ENCODE measurements around the gene DNAJB8.
A peak's percentile ranks its signal among the peaks of the same experiment; 100 is the strongest.

The DNAJB8 gene

DNA sequence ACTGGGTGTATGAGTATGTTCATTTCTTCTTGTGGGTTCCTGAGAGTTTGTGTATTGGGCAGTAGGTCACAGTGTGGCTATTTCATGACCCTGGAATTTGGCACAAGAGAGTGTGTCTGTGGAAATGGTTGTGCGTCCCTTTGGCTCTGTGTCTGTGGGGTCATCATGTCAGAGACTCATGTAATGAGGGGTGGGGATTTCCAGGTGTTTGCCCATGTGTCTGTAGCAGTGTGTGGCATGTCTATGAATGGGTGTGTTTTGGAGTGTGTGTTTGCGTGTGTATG is 27.6 kb upstream of the DNAJB8 start:
- DNase-seq (ENCODE audit: low spot score), result peak; percentile 41

DNA sequence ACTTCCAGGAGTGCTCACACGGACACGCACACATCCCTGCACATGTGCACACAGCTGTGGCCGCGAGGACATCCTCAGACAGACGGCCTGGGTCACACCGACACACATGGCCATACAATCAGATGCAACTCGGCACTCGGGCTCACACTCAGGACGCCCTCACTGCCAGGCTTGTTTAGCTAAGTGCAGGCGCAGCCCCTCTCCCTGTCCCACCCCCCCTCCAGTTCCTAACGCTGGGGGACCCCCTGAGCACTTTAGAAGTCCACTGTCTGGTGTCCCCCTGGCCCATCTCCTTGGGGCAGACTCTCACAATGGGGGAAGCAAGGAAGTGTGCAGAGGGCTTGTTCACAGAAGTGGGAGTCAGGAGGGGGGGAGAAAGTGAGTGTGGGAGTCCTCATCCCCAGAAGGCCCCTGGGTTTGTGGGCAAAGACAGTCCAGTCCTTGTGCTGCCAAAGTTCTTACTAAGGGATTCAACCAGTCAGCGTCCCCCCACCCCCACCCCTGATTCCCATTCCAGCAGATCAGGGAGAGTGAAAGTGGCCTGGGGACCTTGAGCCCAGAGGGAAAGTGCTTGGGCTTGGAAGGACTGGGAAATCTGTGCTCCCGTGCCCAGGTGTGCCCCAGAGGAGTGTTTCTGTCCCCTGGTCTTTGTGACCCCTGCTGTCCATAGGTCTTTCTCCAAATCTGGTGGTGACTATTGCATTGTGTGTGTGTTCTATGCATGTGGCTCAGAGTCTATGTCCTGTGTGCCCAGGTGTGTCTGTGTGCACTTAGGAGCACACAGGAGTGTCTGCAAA is 27.1 kb upstream of the DNAJB8 start:
- DNase-seq (ENCODE audit: low spot score), result peak; percentile 52

DNA sequence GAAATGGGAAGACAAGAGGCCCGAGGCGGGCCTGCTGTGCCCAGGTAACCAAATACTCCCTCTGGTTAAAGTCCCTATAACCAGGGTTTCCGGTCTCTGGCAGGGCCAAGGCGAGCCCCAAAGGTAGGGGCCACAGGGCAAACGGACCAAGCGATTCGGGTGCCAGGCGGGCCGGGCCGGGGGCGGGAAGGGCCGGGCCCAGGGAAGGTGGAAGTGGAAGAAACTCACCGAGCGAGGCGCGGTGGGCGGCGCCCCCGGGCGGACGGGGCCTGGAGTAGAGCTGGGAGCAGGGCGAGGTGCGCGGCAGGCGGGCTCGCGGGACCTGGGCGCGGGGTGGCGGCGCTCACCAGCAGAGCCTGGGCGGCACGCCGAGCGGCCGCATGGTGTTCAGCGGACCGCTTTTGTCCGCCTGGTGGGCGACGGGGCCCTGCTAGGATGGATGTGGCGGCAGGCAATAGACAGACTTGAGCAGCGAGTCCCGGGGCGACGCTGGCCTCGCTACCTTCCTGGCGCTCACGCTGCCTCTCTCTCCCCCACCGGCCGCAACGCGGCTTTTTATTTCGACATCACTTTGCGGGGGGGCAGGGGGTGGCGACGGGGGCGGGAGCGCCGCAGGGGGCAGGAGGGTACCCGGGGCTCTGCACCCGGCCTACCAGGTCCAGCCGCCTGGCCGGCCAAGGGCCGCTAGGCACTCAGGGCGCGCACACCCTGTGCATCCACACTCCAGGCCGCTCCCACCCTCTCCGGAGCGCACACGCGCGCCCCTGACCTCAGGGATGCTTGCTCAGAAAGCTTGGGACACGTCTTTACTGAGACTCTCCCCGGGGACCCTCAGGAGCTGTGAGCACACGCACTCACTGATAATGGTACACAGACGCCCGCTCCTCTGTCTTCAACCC is 26.2 kb upstream of the DNAJB8 start, which contains the start of gene GATA2:
Gene GATA2 (minus strand): TSS at position 531 of the 899 bp plus-strand sequence. CDS start 6,170 bp downstream, outside the sequence.
- peak; percentile 79 for DNase-seq (ENCODE audit: low spot score)

DNA sequence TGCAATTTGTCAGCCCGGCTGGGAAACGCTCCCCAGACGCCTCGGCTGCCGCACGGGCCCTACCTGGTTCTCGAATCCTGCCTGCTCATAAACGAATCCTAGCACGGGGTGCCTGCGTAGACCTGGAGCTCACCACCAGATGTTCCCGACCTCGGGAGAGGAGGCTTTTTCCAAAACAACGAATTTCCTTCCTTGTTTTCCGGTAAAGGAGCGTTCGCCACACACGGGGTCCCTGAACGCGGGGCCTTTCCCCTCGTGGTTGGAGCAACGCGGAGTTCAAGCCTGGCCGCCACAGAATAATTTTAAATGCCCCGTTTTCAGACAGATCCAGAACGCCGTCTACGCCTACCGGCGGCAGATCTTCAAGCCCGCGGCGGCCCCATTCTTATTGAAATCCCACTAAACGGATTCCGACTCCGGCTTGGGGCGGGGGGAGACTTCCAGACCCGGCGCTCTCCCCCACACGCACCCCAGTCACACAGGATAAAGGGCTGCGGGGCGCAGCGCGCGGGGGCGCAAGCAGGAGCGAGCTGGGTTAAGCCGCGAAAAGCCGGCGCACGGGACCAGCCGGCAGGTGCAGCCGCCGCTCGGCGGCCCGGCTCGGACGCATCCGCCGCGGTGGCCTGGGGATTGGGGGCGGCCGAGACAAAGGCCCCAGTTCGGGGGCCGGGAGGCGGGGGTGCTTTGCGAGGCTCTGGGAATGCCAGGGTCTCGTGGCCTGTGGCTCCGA is 25.4 kb upstream of the DNAJB8 start:
- peak; percentile 72 for DNase-seq (ENCODE audit: low spot score)

DNA sequence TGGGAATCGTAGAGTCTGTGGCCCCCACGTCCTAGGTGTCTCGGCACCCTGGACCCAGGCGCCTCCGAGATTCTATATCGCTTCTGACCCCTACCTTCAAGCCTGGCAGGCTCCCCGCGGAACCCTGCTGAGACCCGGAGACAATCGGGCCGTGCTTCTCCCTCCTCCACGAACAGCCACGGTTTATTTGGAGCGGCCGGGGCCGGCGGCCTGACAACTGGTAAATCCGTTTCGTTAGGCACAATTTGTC is 24.9 kb upstream of the DNAJB8 start:
- no peak for DNase-seq (ENCODE audit: low spot score)

DNA sequence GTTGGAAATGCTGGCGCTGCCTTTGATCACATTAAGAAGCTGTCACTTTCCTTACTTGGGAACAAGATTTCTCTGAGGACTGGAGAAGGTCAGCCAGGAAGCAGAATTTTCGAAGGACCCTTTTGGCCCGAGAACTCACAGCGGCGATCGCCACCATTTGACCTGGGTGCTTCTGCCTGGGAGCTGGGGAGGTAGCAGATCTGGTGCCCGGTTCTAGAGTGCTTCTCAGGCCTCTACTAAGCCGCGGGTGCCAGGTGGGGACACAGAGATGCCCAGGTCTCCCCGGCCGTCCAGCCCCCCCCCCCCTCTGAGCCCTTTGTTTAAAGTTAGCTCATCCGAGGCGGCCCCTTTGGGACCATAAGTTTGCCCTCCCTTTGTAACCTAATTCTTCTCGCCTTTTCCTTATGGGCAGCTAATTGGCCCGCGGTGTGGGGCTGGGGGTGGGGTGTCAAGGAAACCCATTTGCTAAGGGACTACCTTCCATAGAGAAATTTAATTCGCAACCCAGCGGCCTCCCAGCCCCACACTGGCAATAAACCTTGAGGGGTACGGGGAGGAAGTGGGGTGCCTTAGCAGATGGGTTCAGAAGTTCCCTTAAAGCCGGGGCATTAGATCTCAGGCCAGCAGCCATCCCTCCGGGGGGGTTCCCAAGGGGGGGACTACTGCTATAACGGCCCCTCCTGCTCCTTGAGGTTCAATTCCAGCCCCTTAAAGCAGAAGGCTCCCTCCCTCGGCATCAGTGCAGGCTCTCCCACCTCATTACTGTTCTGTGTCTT is 24.4 kb upstream of the DNAJB8 start:
- no peak for DNase-seq (ENCODE audit: low spot score)

DNA sequence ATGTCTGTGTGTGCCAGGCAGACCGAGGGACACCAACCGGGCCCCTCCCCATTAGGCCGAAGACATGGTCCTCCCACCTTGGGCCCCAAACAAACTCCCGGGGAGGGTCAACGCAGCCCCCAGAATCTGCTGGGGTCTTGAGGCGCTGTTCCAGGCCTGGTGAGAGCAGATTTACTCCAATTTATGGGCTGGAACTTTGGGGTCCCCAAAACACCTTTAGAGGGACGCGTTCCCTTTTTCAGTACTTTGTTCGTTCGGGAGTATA is 23.9 kb upstream of the DNAJB8 start:
- DNase-seq (ENCODE audit: low spot score), result no peak

DNA sequence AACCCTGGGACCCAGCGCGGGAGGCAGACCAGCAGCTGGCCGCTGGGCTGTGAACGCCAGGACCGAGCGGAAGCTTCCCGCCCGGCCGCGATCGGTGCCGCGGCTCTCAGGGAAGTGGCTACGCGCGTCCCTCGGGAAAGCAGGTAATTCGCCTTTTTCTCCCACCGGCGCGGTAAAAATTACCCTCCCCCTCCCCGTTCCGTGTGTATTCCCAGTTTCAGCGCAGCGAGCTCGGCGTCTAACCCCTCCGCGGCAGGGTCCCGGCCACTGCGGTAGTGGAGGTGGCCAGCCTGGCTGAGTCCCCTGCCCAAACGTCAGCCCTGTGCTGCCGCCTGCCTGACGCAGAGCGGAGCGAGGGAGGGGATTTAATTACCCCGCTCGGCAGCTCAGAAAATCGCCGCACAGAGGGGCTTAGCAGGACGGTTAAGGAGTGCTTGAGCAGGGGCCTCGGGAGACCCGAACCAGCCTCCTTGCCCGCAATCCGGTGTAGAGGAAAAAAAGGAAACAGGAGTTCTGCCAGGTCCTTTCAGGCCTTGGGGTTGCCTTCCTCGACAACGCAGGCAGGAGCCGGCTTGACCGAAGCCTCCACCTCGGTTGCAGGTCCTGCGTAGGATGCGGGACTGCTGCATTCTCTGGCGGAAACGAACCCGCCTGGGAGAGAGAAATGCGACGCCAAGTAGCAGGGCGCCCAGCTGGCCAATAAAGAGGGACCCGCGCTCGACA is 23.4 kb upstream of the DNAJB8 start:
- peak; percentile 87 for DNase-seq (ENCODE audit: low spot score)

DNA sequence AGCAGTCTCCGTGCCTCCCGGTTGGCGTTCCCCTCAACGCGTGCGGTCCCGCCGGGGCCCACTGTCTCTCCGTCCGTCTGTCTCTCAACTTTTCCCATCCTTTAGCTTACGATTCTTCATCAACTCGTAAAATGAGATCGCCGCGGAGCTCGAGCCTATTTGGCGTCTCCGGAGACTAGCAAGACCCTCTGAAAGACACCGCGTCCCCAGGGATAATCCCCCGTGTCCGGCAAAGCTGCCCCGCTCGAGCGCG is 22.9 kb upstream of the DNAJB8 start:
- no peak for DNase-seq (ENCODE audit: low spot score)

DNA sequence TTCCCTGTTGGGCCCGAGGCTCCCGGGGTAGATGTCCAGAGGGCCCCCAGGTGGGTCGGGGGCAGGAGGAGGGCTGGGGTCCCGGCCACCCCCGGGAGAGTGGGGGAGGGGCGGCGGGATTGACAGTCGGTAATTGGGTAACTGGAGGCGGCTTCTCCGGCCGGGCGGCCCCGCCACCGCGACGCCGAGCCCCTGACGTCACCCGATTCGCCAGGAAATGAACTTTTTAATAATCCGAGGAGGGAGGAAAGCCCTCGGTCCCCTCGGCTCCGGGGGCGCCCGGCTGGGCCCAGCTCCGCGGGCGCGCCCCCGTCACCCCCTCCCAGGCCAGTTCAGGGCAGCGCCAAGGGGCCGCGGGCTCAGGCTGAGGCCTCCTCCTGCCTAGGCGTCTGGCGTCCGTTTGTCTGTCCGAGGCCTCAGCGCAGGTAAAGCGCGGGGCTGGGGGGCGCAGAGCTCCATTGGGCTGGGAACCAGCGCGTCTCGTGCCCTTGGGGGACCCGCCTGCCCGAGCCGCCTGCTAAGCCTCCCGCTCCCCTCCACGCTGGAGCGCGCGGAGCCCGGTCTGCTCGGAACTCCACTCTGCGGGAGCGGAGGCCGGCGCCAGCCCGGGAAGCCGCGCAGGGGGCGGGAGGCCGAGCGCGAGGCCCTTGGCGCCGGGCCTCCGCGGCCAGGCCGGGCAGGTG is 22.4 kb upstream of the DNAJB8 start:
- DNase-seq (ENCODE audit: low spot score), result no peak

DNA sequence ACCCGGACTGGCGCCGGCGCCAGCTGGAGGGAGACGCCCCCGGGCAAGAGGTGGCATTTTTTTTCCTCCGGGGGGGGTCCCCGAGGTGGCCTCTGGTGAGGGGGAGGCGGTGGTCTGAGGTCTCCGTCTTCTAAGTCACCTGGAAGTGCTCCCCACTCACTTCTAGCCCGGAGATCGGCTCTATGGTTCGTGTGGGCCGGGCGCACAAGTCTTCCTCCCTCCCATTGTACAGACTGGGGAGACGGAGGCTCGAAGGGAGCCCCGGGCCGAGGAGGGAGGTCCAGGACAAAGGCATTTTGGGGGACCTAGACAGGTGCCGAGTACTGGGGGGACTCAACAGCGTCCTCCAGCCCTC is 21.9 kb upstream of the DNAJB8 start:
- DNase-seq (ENCODE audit: low spot score), result no peak

DNA sequence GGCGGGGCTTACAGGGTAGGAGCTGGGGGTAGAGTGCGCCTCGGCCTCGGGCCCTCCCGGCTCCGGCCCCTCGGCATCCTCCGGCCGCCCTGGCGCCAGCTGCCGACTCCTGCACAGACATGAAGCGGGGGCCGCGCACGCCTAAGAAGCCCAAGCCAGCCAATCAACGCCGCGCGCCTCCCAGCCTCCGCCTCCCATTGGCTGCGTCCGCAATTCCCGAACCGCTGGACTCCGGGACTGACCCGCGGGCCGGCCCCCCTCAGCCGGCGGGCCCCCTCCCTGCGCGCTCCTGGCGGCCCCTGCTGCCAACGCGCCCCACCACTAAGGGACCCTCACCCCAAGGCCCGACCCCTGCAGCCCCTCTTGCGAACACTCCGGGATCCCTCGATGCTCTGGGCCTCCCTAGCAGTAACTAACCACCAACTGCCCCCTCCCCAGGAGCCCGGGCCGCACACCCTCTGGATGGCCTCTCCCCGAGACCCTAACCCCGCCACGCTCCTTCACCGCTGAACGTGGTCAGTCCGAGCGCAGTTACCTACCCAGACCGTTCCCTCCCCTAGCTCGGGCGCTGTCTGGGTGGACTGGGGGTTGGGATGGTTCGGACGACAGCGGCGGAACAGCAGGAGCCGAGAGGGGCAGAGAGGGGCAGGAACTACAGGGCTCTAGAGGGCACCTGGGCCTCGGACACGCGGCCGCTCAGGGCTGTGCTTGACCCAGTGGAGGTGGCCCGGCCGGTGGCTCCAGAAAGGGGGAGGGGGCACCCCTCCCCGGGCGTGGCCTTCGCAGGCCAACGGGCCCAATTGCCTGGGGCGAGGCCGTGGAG is 21.3 kb upstream of the DNAJB8 start:
- DNase-seq (ENCODE audit: low spot score), result peak; percentile 95

DNA sequence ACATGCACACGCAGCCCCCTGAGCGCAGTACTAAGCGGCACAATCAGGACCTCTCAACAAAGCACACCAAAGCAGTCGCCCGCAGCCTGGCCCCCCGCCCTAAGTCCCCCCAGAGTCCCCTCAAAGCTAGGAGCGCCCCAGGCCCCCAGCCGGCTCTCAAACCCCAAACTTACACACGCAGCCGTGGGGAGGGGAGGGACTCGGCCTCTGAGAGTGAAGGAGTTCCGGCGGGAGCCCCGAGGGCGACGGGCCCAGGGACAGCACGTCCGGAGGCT is 20.8 kb upstream of the DNAJB8 start:
- DNase-seq (ENCODE audit: low spot score), result no peak

DNA sequence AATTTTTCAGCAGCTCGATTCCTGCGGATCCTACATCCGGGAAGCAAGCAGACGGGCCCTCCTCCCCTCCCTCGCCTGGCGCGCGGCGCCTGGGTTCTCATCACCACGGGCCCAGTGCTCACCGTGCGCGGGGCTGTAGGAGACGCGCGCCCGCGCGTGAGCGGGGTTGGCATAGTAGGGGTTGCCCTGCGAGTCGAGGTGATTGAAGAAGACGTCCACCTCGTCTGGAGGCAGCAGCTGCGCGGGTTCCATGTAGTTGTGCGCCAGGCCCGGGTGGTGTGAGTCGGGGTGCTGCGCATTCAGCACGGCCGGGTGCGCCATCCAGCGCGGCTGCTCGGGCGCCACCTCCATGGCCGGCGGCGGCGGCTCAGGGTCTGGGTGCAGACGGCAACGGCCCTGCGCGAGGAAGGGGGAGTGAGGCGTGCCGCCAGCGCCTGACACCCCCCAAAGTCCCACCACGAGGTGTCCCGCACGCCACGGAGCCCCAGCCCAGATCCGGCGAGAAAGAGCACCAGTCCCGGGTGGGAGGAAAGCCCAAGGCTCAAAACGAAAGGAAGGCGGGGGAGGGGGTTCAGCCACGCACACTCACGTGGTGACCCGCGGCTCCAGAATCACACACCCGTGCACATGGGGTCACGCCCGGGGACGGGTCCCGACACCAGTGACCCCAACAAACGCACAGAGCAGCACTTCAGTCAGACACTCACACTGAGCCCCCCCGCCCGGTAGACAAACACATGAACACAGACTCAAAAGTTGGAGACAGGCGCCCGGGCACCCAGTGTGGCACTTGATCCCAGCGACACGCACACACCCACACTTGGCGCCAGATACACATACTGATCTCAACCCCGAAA is 20.2 kb upstream of the DNAJB8 start:
- DNase-seq (ENCODE audit: low spot score), result no peak

DNA sequence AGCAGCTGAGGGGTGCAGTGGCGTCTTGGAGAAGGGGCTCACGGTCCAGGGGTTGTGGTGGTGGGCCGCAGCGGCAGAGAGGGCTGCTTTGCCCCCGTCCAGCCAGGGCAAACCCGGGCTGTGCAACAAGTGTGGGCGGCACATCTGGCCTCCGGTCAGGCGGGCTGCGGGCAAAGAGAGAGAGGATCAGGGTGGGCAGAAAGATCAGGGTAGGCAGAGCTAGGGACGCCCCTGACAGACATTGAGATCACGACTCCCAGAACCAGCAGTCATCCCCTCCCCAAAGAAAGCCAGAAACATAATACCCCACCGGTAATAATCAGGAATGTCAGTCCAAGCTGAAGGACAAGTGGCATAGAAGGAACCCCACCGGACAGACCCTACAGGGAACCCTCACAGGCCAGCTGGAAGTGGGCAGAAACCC is 19.5 kb upstream of the DNAJB8 start:
- DNase-seq (ENCODE audit: low spot score), result no peak

DNA sequence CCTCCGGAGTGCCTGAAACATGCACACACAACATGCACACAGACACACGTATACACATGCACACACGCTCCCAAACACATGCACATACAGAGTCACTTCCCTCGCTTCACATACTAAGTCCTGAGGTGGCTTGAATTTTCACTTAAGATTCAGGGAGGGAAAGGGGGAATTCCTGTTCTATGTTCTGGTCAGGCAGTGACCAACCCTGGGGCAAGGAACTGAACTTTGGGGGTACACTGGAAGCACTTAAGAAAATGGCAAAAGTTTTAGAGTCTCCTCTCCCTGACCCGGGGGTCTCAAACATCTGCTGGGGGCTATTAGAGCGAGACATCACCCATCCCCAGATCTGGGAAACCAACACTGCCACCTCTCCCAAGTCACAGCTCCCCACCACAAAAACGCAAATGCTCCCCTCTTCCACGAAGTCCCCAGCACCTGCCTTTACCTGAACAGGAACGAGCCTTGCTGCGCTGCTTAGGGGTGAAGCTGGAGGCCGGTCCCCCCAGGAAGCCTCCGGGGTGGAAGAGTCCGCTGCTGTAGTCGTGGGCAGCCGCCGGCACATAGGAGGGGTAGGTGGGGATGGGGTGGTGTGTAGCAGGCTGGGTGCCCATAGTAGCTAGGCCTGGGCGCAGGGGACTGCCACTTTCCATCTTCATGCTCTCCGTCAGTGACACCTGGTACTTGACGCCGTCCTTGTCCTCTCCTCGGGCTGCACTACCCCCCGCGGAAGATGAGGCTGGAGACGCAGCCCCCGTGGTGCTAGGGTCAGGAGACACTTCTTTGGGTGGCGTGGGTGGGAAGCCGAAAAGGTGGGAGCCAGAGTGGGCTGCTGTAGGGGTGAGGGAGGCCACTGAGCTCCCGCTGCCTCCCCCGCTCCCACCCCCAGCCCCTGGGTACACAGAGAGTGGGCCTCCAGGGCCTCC is 18.9 kb upstream of the DNAJB8 start:
- DNase-seq (ENCODE audit: low spot score), result no peak

DNA sequence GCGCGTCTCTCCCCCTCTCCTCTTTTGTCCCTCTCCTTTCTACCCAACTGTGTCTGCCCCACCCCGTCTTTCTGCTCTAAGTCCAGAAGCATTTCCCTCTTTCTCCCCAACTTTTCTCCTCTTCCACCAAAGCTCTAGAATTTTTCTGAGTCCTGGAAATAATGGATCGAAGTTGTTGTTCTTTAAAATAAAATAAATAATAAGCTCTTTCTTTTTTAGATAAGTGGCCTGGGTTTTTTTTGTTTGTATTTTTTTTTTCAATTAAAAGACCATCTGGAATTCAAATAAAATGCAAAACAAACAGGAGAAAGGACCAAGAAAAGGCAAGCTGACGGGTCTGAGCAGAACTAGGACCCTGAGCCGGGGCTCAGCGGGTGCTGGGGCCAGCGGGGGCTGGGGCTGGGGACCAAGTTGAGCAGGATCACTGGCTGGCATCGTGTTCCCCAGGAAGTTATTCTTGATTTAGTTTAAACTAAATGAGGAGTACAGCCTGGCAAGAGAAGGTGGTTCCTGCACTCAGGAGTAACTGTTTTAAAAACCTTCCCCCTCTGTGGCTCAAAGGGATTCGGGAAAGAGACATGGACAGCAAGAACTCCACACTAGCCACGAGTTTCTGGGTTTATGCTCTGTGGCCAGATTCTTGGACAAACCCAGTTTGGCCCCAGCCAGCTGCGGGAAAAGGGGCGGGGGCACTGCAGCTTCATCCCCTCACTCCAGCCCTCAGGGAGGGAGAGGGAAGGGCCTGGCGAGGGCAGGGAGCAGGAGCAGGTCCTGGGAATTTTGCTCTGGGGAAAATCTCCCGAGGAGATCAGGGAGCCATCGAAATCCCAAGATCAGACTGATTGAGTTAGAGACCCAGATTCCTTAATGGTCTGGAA is 18.0 kb upstream of the DNAJB8 start:
- DNase-seq (ENCODE audit: low spot score), result no peak
